Stimulated activated CD8-positive, alpha-beta memory T cell treated with anti-CD3 and anti-CD28 coated beads, Interleukin-4, amount 100 ng/mL, for 24 hours (primary cell): ENCODE measurements around the gene CPNE1.

Experiments
- DNase-seq: peaks from one replicate; pipeline ENCODE4 v3.0.0-alpha.2; 2020; ENCODE audit warnings: low read depth

The CPNE1 gene

DNA sequence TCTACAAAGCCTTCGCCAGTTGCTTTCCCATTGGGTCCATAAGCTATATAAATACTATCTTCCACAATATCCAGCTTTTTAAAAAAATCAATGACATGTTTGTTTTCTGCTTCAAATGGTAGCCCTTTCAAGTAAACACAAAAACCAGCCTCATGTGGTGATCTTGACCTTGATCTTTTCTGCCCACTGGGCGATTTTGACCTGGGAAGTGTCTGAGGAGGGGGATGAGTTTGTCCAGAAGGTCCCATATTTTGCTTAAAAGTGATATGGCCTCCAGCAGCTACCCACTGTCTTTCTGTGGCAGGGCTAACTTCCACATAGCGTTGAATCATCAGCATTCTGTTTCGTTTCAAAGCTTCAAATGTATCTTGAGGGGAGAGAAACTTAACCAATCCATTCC is 10.8 kb downstream of the CPNE1 start:
- DNase-seq = no peak

DNA sequence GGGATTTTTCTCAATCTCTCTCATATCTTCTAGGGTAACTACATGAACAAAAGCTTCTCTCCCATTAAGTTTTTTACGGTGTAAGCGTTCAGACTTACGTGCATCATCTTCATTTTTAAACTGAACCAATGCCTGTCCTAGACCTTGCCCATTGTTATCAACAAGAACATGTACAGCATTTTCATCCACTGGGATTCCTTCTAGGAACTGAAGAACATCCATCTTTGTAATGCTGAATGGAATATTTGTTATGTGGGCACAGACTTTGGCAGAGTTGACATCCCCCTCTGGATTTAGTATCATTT is 11.3 kb downstream of the CPNE1 start:
- no peak for DNase-seq

DNA sequence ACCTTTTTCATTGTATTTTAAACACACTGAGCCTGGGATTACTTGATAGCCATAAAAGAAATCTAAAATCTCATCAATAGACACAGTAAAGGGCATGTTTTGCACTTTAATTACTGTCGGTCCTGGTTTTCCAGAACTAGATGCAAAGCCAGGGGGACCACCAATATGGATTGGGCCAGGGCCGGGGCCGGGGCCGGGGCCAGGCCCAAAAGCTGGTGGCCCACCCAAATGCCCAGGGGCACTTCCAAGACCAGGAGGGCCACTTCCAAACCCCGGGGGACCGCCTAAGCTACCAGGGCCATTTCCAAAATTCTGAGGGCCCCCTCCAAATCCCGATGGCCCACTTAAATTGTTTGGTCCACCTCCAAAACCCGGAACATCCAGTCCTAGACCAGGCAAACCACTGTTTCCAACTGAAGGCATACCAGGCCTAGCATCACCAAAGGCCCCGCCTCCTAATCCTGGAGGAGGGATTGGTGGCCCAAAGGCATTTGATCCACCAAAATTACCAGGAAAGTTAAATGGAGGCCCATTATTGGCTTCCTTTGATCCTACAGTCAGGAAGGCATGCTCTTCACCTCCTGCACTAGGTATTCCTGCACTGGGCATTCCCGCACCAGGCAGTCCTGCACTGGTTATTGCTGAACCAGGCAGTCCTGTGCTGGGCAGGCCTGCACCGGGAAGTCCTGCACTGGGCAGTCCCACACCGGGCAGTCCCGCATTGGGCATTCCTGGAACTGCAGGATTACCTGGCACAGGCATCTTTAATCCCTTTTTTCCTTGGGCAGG is 11.9 kb downstream of the CPNE1 start:
- DNase-seq = no peak

DNA sequence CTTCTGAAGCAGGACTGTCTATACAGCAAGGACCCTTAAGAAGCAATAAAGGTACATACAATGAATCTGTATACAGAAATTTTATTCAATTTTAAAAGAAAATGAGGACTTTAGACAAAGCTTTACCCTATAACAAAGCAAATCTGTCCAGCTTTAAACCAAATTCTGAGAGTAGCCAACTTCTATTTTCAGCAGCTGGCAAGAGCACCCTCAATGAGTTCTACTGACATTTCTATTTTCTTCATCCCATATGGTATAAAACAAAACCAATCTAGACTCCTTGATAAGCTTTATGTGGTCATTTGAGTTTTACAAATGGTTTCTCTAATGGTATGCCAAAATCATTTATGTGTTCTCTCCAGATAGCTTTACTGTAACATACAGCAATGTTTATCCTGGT is 12.7 kb downstream of the CPNE1 start:
- DNase-seq = no peak

DNA sequence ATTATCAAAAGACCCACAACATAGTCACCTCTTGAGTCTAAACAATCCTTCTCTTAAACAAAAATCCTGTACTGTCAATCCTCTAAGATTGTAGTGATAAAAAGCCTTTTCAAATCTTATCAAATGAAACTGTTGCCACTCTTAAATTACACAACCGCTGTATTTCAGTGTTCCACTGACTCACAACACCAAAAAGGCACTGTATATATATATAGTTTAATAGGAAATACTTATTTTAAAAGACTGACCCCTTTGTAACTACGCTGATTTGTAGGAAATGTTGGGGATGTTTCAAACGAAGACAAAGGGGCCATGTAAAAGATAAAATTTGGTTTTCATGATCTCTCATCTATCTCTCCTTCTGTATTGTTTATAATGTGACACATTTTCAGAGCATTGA is 14.1 kb downstream of the CPNE1 start:
- DNase-seq = no peak

DNA sequence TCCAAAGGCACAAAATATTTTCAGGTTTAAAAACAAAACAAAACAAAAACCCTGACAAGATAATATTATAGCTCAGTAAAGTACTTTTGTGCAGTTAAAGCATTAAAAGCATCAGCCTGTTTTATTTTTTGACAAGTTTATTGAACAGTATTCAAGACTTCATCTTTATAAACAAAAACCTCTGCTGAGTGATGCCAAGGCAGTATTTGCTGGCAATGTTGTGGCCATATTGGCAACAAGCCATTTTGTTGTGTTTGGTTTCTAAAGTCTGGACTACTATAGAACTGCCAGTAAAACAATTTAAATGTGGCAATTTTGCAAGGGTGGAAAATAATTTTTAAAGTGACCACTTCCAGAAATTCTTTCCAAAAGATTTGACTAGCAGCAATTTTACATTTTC is 15.9 kb downstream of the CPNE1 start:
- DNase-seq = no peak

DNA sequence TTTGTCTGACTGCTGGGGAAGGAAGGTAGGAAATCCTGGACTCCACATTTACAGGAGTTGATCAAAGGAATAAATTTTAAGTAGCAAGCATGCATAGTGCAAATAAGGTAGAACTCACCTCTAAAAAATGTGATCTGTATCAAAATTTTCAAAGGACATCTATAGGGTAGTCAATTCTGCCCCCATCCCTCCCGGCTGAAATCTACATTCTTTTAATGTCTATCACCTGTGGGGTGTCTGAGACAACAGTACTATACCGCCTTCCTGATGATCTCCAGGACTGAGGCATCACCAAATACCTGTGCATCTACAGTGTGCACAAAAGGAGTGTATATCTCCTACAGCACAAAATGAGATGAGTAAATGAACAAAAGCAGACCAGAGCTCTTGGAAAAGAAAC is 19.9 kb downstream of the CPNE1 start:
- no peak for DNase-seq

DNA sequence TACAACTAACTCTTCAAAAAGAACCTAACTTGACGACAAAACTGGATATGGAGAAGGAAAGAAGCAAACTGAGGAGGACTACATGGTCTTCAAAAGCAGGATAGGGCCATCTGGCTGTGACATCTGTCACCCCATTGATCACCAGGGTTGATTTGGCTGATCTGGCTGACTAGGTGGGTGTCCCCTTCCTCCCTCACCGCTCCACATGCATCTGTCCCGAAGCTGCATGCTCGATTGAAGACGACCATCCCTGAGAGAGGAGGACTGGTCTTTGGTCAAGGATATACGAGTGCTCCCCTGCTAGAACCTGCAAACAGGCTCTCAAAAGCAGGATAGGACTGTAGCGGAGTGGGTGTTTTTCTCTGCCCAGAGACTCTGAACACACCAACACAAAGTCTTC is 21.7 kb downstream of the CPNE1 start:
- DNase-seq = no peak

DNA sequence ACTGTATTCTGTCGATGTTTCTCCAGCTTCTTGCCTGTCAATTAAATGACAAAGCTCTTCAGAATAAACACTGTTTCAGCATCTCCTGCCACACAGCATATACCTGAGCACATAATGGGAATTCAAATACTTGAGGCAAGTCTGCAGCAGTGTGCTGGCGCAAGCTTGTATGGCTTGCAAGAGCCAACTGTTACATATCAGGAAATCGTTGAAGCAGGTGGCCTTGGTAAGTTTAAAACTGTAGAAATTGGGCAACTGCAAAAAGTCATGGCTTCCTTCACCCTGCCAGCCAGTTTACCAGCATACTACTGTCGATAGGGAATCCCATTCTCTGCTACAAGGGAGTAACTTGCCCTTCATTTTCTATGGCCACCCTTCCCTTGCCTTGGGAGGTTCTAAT is 23.0 kb downstream of the CPNE1 start:
- no peak for DNase-seq

DNA sequence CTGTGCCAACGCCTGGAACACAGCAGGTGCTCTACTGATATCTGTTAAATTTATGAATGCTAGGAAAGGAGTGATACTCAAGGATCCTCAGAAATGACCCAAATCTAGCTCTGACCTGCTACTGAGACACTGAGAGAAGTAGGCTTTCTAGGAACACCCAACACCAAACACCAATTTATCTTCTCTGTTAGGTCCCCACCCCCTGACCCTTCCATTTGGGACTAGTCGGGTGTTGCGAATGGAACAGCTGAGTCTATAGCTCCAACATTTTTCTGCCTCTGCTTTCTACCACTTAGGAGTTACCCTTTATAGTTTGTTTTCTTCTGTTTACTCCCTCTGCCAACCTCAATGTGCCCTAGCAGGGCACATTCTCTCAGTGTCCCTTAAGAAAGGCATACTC is 24.0 kb downstream of the CPNE1 start:
- no peak for DNase-seq

DNA sequence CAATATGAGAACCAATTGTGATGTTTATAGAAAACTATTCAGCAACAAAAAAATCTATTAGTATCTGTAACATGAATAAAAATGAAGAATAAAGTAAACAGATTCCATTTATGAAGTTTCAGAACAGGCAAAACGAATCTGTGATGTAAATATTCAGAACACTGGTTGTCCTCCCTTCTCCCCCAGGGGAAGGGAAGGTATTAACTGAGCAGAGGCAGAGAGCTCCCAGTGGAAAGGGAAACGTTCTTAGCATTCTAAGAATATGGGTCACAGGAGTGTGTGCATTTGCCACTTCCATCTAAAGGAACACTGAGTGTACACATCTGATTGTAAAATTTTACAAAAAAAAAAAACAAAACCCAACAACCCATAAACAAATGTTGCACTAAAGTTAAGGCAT is 25.9 kb downstream of the CPNE1 start:
- no peak for DNase-seq

DNA sequence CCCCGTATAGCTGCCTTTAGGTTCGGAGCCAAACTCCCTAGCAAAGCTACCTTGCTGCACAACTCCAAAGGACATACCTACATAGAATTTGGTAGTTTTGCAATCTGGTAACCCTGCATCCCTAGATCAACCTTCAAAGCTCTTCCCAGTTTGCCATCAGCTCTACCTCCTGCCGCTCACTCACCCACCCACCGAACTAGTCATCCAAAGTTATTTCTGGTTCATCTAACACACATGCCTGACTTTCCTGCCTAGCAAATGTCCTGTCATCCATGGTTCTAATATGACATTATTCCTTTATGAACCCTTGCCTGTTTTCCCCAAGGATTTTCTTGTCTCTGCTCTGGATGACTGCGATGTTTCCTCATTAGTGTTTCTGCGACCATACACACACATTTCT is 27.4 kb downstream of the CPNE1 start:
- no peak for DNase-seq

DNA sequence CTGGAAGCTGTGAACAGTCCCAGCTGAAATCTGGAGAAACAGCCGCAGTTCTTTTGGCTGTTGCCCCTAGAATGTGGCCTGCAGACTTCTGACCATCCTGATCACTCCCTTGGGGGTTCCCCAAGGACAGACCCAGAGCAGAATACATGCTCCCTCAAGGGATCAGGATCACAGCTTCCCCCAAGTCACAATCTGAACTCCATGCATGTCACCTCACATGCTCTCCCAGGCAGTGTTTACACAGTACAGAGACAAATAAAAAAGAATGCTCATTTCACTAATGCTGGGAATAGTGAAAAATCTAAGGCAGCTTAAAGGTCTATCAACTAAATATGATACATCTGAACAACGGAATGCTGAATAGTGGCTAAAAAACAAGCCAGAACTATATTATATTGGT is 28.6 kb downstream of the CPNE1 start:
- no peak for DNase-seq

DNA sequence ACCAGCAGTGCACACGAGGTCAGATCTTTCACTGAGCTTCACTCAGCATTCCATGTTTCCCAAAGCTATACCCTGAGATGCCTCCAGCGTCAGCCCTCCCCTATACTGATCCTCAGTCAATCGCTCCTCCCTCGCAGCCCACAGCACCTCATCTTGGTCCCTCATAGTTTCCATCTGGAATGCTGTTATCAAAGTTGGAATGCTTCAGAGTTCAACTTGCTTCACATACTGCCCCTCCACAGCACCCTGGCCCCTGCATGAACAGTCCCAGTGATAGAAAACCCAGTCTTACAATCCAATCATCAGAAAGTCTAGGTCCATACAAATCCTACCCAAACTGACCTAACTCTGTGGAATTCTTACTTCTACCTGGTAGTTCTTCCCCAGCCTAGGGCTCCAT is 29.0 kb downstream of the CPNE1 start:
- no peak for DNase-seq

DNA sequence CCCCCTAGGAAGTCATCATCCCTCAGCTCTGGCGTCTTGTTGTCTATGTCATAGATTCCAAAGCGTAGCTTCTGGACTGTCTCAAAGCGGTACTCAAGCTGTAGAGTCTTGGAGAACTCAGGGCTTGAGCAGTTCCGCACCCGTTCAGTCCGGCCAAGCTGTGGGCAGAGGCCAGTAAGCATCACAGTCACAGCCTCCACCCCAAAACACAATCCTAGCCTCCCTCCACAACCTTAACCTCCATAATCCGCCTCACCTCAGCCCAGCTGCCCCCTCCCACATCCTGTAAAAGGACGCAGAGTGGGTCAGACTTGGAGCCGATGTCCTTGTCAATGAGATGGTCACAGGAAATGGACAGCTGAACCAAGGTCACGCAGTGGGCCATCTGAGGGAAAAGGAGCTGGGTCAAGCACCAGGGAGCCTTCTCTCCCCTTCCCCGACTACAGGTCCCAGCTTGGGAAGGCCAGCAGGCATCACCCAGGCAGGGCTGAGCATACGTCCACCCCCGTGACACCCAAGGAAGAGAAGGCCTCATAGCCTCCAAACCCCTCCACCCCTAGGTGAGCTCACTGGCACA is 32.1 kb downstream of the CPNE1 start:
- no peak for DNase-seq

DNA sequence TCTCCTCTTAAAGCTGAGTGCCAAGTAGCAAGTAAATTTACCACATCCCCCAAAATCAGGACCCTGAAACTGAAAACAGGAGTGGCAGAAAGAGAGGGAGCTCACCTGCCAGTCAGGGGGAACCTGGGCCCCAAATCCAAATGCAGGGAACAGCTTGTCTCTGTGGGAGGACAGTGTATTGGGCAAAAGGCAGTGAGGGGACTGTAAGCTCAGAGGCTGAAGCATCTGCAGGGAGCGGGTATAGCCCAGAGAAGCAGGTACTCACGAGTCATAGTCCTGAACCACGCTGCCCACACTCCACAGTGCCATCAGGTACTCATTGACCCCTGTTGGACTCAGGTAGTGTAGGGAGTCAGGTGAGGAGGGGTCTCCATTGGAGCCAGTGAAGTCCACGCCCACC is 34.1 kb downstream of the CPNE1 start:
- no peak for DNase-seq

DNA sequence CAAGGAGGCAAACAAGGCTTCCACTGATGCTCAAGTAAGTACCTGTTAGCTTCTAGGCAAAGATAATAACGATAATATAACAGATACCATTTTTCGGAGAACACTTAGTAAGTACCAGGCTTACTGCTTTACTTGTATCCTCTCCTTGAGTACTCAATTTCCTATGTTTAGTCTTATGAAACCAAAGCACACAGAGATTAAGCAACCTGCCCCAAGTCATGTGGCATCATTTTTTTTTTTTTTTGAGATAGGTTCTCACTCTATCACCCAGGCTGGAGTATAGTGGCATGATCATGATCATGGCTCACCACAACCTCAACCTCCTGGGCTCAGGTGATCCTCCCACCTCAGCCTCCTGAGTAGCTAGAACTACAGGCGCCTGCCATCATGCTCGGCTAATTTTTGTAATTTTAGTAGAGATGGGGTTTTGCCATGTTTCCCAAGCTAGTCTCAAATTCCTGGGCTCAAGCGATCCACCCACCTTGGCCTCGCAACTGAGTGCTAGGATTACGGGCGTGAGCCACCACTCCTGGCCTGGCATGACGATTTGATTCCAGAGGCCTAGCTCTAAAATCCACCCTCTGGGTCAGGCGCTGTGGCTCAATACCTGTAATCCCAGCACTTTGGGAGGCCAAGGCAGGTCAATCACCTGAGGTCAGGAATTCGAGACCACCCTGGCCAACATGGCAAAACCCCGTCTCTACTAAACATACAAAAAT is 35.1 kb downstream of the CPNE1 start:
- DNase-seq = no peak

DNA sequence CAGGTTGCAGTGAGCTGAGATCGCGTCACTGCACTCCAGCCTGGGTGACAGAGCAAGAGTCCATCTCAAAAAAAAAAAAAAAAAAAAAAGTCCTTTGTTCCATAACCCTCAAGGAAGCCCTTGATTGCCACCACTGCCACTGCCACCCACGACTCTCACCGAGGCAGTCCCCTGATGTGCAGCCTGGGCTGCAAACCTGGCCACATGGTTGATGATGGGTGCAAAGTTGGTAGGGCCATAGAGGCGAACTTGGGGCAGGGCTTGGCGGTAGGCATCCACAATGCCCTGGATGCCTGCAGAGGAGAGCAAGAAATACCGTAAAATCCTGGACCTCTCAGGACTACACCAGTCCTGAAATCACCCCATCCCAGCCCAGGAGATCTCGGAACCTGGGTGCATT is 37.6 kb downstream of the CPNE1 start:
- no peak for DNase-seq

DNA sequence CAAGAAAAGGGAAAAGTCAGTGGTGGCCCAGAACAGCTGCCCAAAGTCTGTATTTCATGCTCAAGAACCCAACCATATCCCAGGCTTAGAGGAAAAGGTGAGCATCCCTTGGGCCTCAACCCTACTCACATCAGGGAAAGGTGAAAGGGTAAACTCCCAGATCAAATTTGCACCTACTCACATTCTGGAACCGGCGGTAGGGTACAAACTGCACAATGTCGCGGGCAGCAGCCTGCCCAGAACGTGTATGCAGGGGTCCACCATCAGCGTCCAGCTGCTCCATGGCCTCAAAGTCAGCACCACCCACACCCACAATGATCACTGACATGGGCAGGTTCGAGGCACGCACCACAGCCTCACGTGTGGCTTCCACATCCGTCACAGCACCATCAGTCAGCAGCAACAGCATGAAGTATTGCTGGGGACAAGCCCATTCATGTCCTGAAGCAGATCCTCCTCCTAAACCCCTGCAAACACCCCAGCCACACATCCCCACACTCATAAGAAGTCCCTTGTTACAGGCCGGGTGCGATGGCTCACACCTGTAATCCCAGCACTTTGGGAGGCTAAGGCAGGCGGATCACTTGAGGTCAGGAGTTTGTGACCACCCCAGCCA is 38.2 kb downstream of the CPNE1 start:
- no peak for DNase-seq

DNA sequence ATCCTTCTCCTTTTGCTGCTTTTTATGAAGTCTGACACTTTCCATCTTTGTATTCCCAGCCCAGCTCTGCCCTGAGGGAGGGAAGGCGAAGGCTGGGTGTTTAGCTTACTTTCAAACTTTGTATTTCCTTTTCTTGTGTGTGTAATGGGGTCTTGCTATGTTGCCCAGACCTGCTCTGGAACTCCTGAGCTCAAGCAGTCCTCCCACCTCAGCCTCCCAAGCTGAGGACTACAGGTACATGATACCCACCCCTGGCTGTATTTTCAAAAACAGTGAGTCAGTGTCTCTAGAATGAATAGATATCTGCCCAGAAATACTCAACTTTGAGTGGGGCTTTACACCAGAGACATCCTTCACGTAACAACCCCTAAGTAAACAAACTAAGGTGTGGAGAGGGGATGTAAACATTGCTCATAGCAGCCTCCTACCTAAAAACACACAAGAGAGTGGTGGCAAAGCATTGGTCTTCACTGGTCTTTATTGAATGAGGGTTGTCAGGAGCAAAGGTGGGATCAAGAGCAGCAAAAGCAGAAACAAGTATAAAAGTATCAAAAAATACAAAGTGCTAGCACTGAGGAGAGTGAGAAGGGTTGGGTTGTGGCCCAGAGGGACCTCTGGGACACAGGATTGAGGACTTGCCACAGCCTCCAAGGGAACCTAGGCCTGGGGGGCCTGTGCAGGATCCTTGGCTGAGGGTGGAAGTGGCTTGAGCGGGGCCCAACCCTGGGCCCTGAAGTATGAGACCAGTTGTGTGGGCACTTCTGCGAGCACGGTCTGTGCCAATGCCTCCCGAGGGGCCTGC is 38.9 kb downstream of the CPNE1 start:
- DNase-seq = no peak

DNA sequence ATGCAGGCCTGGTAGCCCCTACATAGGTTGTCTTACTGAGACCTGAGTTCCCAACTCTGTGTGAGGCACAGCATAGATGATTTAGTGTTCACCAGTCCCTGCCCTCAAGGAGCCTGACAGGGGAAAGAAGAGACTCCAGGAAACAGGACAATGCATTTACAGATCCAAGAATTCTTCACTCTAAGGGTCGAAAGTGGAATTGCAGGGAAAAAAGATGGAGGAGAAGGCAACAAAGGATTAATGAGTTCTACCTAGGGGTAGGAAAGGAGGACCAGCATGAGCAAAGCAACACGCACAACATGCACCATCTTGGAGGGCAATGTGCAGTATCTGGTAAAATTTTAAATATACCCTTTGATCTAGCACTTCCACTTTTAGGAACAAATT is 43.1 kb downstream of the CPNE1 start:
- DNase-seq = no peak

DNA sequence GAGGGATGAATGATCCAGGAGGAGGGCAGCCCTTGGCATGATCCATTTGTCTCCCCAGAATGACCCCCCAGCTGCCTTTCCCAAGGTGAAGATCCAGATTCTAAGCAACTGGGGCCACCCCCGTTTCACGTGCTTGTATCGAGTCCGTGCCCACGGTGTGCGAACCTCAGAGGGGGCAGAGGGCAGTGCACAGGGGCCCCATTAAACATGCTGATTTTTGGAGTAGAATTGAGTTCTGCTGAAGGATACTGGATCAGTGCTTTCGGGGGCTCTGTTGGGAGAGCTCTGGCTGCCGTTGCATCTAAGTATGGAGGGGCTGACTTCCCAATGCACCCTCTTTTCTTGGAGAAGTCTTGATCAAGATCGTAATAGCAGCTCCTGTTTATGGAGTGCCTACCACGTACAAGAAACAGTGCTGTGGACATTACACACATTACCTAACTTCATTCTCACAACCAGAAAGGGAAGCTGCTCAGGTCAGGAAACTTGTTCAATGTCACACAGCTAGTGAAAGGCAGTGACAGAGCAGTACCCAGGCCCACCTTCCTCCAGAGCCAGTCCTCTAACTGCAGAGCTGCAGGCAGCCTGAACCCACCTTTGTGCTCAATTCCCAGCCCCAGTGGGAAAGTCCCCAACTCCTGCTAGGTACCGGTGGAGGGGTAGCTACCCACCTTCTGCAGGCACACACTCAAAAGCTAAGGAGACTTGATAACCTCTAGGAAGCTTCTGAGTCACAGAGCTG is 43.7 kb downstream of the CPNE1 start:
- no peak for DNase-seq
